BLaER1 (cell line): ENCODE results near the gene CEMIP2.

ENCODE experiments used
- H3K27ac ChIP-seq: shearing (Covaris generic); formaldehyde crosslinking; 2 replicates; pipeline ENCODE4 v1.8.1; 2022
- H3K27me3 ChIP-seq: shearing (Covaris generic); formaldehyde crosslinking; 2 replicates; pipeline ENCODE4 v1.8.1; 2022
- H3K36me3 ChIP-seq: shearing (Covaris generic); formaldehyde crosslinking; 2 replicates; pipeline ENCODE4 v1.8.1; 2022
- H3K4me1 ChIP-seq: shearing (Covaris generic); formaldehyde crosslinking; 2 replicates; pipeline ENCODE4 v1.8.1; 2022
- H3K4me2 ChIP-seq: shearing (Covaris generic); formaldehyde crosslinking; 2 replicates; pipeline ENCODE4 v1.8.1; 2022
- H3K4me3 ChIP-seq: shearing (Covaris generic); formaldehyde crosslinking; 2 replicates; pipeline ENCODE4 v1.8.1; 2022
- H3K9ac ChIP-seq: shearing (Covaris generic); formaldehyde crosslinking; 2 replicates; pipeline ENCODE4 v1.8.1; 2022
- H3K9me3 ChIP-seq: shearing (Covaris generic); formaldehyde crosslinking; 2 replicates; pipeline ENCODE4 v1.8.1; 2022
- H4K20me1 ChIP-seq: shearing (Covaris generic); formaldehyde crosslinking; 2 replicates; pipeline ENCODE4 v1.8.1; 2022
- Cebpa-rat ChIP-seq: shearing (Covaris generic); IDR thresholded peaks from 2 replicates; pipeline ENCODE4 v1.8.1; 2022

Gene CEMIP2

GRCh38 chr9:71637926-71638325, 130.4 kb downstream of the CEMIP2 start:
- H3K4me3 ChIP-seq, result no peak overlapping the region
- H3K9ac ChIP-seq, result no peak overlapping the region
- H3K36me3 ChIP-seq, result no peaks in the 10 kb centered on the region
- H3K27ac ChIP-seq, result no peak overlapping the region
- H3K9me3 ChIP-seq, result no peaks in the 10 kb centered on the region
- H4K20me1 ChIP-seq, result no peaks in the 10 kb centered on the region
- H3K4me2 ChIP-seq, result no peak overlapping the region
- H3K27me3 ChIP-seq, result no peaks in the 10 kb centered on the region
- TF ChIP-seq Cebpa-rat, result no peak
- no peaks in the 10 kb centered on the region for H3K4me1 ChIP-seq

GRCh38 chr9:71637375-71637774, 130.9 kb downstream of the CEMIP2 start:
- Histone ChIP-seq H3K9me3 (no peaks in the 10 kb centered on the region), H3K9ac (no peak overlapping the region), H3K27ac (no peak overlapping the region), H4K20me1 (no peaks in the 10 kb centered on the region), H3K4me2 (no peak overlapping the region), H3K27me3 (no peaks in the 10 kb centered on the region), H3K4me3 (no peak overlapping the region), H3K4me1 (no peaks in the 10 kb centered on the region), H3K36me3 (no peaks in the 10 kb centered on the region)
- no peak for TF ChIP-seq Cebpa-rat

- Histone ChIP-seq H3K27ac (no peak overlapping the region), H3K9ac (no peak overlapping the region), H3K4me2 (no peak overlapping the region), H3K4me1 (no peaks in the 10 kb centered on the region), H3K27me3 (no peaks in the 10 kb centered on the region), H4K20me1 (no peaks in the 10 kb centered on the region), H3K36me3 (no peaks in the 10 kb centered on the region), H3K4me3 (no peak overlapping the region), H3K9me3 (no peaks in the 10 kb centered on the region)
- TF ChIP-seq Cebpa-rat, result no peak
Measured at GRCh38 chr9:71636143-71636839, 132.0 kb downstream of the CEMIP2 start.

GRCh38 chr9:71634752-71635151, 133.6 kb downstream of the CEMIP2 start:
- Histone ChIP-seq H3K4me3 (no peak overlapping the region), H4K20me1 (no peaks in the 10 kb centered on the region)
- TF ChIP-seq Cebpa-rat, result no peak

More at GRCh38 chr9:71634752-71635151, 133.6 kb downstream of the CEMIP2 start:
- Histone ChIP-seq H3K9ac (no peak overlapping the region), H3K4me1 (no peaks in the 10 kb centered on the region), H3K27ac (no peak overlapping the region), H3K27me3 (no peaks in the 10 kb centered on the region), H3K9me3 (no peaks in the 10 kb centered on the region), H3K4me2 (no peak overlapping the region), H3K36me3 (no peaks in the 10 kb centered on the region)
